ENCODE results near the gene NRAS.

NRAS gene

DNA sequence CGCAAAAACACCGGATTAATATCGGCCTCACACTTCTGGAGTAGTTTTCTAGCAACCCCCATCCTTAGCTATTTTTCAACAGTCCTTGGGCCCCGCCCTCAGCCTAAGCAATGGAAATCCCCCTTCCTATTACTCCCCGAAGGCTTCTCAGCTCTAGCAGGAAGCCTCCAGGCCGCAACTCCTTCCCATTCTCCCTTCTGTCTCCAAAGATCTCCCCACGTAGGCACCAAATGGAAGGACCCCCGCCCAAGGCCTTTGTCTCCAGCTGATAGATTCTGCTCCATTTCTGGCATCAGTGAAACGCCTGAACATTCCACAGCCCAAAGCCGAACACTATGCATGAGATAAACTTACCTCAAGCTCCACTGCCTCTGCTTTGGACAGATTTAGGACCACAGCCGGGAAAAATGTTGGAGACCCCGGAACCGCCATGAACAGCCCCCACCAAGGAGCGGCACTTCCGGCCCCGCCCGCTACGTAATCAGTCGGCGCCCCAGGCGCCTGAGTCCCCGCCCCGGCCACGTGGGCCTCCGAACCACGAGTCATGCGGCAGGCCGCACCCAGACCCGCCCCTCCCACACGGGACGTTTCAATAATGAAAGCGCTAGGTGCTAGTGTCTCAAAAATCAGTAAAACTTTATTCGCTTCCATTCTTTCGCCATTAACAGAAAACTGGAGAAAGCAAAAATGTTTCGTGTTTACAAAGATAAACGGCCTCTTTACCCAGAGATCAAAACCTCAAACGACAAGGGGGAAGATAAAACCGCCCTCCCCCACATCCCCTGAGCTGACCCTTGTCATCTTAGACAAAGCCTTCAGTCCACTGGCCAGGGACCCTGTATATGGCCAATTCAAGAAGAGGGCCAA, at the start of gene NRAS (continued):
- TF ChIP-seq, protein P1, sequence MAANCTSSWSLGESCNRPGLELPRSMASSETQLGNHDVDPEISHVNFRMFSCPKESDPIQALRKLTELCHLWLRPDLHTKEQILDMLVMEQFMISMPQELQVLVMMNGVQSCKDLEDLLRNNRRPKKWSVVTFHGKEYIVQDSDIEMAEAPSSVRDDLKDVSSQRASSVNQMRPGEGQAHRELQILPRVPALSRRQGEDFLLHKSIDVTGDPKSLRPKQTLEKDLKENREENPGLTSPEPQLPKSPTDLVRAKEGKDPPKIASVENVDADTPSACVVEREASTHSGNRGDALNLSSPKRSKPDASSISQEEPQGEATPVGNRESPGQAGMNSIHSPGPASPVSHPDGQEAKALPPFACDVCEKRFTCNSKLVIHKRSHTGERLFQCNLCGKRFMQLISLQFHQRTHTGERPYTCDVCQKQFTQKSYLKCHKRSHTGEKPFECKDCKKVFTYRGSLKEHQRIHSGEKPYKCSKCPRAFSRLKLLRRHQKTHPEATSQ (tag by site-specific recombination; IDR thresholded peaks at IDR 0.05) = no peak
- TF ChIP-seq, protein P2, sequence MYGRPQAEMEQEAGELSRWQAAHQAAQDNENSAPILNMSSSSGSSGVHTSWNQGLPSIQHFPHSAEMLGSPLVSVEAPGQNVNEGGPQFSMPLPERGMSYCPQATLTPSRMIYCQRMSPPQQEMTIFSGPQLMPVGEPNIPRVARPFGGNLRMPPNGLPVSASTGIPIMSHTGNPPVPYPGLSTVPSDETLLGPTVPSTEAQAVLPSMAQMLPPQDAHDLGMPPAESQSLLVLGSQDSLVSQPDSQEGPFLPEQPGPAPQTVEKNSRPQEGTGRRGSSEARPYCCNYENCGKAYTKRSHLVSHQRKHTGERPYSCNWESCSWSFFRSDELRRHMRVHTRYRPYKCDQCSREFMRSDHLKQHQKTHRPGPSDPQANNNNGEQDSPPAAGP (tag by site-specific recombination; IDR thresholded peaks at IDR 0.05) = peak; percentile 50; the same call in 1 of the 2 replicates
- TF ChIP-seq ZFHX2 (tag by site-specific recombination; conservative IDR thresholded peaks at IDR 0.05) (peak; percentile 38; the same call in 1 of the 2 replicates), SALL2 (tag by site-specific recombination; IDR thresholded peaks at IDR 0.05; ENCODE audit: borderline replicate concordance) (no peak), REPIN1 (tag by site-specific recombination; IDR thresholded peaks at IDR 0.05; ENCODE audit: low read depth) (no peak), ZSCAN30 (tag by site-specific recombination; IDR thresholded peaks at IDR 0.05) (peak; percentile 45; the same call in 1 of the 2 replicates), ZNF223 (tag by site-specific recombination; IDR thresholded peaks at IDR 0.05) (no peak), ZNF37A (tag by site-specific recombination; IDR thresholded peaks at IDR 0.05) (no peak), SETDB1 (IDR thresholded peaks at IDR 0.05; ENCODE audit: insufficient read length, low read length) (no peak), HOXC10 (CRISPR knock-in tag; IDR thresholded peaks at IDR 0.05) (no peak), ZNF292 (tag by site-specific recombination; IDR thresholded peaks at IDR 0.05; ENCODE audit: borderline replicate concordance, low read depth) (no peak), SCRT1 (tag by site-specific recombination; IDR thresholded peaks at IDR 0.05; ENCODE audit: borderline replicate concordance) (no peak), ZNF624 (tag by site-specific recombination; IDR thresholded peaks at IDR 0.05) (no peak), ZNF530 (tag by site-specific recombination; IDR thresholded peaks at IDR 0.05; ENCODE audit: low read depth) (no peak), ZNF366 (tag by site-specific recombination; conservative IDR thresholded peaks at IDR 0.05) (no peak), ZNF626 (tag by site-specific recombination; IDR thresholded peaks at IDR 0.05) (no peak), ZNF175 (tag by site-specific recombination; IDR thresholded peaks at IDR 0.05) (no peak), ZNF768 (tag by site-specific recombination; IDR thresholded peaks at IDR 0.05) (no peak), ZNF10 (tag by site-specific recombination; IDR thresholded peaks at IDR 0.05) (no peak), ZNF548 (tag by site-specific recombination; IDR thresholded peaks at IDR 0.05) (no peak), ZBTB7A (tag by site-specific recombination; IDR thresholded peaks at IDR 0.05; ENCODE audit: low read depth) (0 out of 2 replicates have a peak, but pooled peaks have one; percentile 54), HOXA7 (CRISPR knock-in tag; IDR thresholded peaks at IDR 0.05; ENCODE audit: borderline replicate concordance) (no peak), ZNF416 (tag by site-specific recombination; IDR thresholded peaks at IDR 0.05) (no peak), ZNF335 (tag by site-specific recombination; conservative IDR thresholded peaks at IDR 0.05) (peak; percentile 97)
- TF ChIP-seq, protein P3, sequence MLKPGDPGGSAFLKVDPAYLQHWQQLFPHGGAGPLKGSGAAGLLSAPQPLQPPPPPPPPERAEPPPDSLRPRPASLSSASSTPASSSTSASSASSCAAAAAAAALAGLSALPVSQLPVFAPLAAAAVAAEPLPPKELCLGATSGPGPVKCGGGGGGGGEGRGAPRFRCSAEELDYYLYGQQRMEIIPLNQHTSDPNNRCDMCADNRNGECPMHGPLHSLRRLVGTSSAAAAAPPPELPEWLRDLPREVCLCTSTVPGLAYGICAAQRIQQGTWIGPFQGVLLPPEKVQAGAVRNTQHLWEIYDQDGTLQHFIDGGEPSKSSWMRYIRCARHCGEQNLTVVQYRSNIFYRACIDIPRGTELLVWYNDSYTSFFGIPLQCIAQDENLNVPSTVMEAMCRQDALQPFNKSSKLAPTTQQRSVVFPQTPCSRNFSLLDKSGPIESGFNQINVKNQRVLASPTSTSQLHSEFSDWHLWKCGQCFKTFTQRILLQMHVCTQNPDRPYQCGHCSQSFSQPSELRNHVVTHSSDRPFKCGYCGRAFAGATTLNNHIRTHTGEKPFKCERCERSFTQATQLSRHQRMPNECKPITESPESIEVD (tag by site-specific recombination; IDR thresholded peaks at IDR 0.05) = no peak
- TF ChIP-seq, protein P4, sequence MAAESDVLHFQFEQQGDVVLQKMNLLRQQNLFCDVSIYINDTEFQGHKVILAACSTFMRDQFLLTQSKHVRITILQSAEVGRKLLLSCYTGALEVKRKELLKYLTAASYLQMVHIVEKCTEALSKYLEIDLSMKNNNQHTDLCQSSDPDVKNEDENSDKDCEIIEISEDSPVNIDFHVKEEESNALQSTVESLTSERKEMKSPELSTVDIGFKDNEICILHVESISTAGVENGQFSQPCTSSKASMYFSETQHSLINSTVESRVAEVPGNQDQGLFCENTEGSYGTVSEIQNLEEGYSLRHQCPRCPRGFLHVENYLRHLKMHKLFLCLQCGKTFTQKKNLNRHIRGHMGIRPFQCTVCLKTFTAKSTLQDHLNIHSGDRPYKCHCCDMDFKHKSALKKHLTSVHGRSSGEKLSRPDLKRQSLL (tag by site-specific recombination; IDR thresholded peaks at IDR 0.05) = no peak
- TF ChIP-seq, protein P5, sequence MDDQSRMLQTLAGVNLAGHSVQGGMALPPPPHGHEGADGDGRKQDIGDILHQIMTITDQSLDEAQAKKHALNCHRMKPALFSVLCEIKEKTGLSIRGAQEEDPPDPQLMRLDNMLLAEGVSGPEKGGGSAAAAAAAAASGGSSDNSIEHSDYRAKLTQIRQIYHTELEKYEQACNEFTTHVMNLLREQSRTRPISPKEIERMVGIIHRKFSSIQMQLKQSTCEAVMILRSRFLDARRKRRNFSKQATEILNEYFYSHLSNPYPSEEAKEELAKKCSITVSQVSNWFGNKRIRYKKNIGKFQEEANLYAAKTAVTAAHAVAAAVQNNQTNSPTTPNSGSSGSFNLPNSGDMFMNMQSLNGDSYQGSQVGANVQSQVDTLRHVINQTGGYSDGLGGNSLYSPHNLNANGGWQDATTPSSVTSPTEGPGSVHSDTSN (CRISPR knock-in tag; IDR thresholded peaks at IDR 0.05) = 0 out of 2 replicates have a peak, but pooled peaks have one; percentile 38
- TF ChIP-seq, protein P6, sequence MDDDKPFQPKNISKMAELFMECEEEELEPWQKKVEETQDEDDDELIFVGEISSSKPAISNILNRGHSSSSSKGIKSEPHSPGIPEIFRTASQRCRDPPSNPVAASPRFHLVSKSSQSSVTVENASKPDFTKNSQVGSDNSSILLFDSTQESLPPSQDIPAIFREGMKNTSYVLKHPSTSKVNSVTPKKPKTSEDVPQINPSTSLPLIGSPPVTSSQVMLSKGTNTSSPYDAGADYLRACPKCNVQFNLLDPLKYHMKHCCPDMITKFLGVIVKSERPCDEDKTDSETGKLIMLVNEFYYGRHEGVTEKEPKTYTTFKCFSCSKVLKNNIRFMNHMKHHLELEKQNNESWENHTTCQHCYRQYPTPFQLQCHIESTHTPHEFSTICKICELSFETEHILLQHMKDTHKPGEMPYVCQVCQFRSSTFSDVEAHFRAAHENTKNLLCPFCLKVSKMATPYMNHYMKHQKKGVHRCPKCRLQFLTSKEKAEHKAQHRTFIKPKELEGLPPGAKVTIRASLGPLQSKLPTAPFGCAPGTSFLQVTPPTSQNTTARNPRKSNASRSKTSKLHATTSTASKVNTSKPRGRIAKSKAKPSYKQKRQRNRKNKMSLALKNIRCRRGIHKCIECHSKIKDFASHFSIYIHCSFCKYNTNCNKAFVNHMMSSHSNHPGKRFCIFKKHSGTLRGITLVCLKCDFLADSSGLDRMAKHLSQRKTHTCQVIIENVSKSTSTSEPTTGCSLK (tag by site-specific recombination; IDR thresholded peaks at IDR 0.05) = no peak
- TF ChIP-seq, protein P7, sequence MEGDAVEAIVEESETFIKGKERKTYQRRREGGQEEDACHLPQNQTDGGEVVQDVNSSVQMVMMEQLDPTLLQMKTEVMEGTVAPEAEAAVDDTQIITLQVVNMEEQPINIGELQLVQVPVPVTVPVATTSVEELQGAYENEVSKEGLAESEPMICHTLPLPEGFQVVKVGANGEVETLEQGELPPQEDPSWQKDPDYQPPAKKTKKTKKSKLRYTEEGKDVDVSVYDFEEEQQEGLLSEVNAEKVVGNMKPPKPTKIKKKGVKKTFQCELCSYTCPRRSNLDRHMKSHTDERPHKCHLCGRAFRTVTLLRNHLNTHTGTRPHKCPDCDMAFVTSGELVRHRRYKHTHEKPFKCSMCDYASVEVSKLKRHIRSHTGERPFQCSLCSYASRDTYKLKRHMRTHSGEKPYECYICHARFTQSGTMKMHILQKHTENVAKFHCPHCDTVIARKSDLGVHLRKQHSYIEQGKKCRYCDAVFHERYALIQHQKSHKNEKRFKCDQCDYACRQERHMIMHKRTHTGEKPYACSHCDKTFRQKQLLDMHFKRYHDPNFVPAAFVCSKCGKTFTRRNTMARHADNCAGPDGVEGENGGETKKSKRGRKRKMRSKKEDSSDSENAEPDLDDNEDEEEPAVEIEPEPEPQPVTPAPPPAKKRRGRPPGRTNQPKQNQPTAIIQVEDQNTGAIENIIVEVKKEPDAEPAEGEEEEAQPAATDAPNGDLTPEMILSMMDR (tag by site-specific recombination; IDR thresholded peaks at IDR 0.05) = no peak
